Psoas muscle (tissue), 8 donors: Measurements from ENCODE around the gene RCOR1. TPM values are rescaled to one million over a fixed set of nuclear protein-coding genes. Genes with fewer than 3 reads are reported as not detected.

Experiments
- ATAC-seq, 4 donors: fragments of 200-7000 bp; cut with Tn5 transposase; one replicate each; pipeline ENCODE4 v1.9.1; 2020; ENCODE audit warnings: moderate library complexity in 3 of 4, mild to moderate bottlenecking in 2 of 4
- DNase-seq, 2 donors: peaks; one replicate each; pipeline ENCODE4 v3.0.0-alpha.2; 2020
- H3K27ac ChIP-seq: fragments of 200-600 bp; one replicate; pipeline ENCODE4 v1.8.0; 2022
- H3K27me3 ChIP-seq, 3 donors: fragments of 200-600 bp in 1 of 3; one replicate each; pipeline versions ENCODE4 v1.6.1 to v1.8.0; 2013 to 2022; ENCODE audit warnings: low read length in 2 of 3, mild to moderate bottlenecking in 2 of 3, moderate library complexity in 1 of 3; ENCODE audit not compliant: insufficient read depth in 3 of 3
- H3K36me3 ChIP-seq, 2 donors: fragments of 200-600 bp in 1 of 2; one replicate each; pipeline versions ENCODE4 v1.6.1 to v1.8.0; 2013 to 2022; ENCODE audit warnings: low read depth in 1 of 2, mild to moderate bottlenecking in 1 of 2, moderate library complexity in 1 of 2; ENCODE audit not compliant: insufficient read depth in 1 of 2
- H3K4me1 ChIP-seq: fragments of 200-600 bp; one replicate; pipeline ENCODE4 v1.8.0; 2022
- H3K4me3 ChIP-seq: fragments of 200-600 bp; one replicate; pipeline ENCODE4 v1.8.0; 2022; ENCODE audit warnings: mild to moderate bottlenecking
- H3K9me3 ChIP-seq: fragments of 200-600 bp; one replicate; pipeline ENCODE4 v1.8.0; 2022
- WGBS, 3 donors: extraction: QIAGEN DNeasy Blood & Tissue Kit; methylation state at CpG; one replicate each; pipeline versions ENCODE4 v1.1.6 to v1.1.7; 2013; 5-methylcytosine and 5-hydroxymethylcytosine counted together
- intact Hi-C, 2 donors: fragments of 100-400 bp; cut with DNase I; formaldehyde crosslinking; loops; one replicate each; pipeline versions ENCODE4 v1.11.0 to v1.14.2; 2022
- polyA plus RNA-seq, 3 donors: library from polyadenylated mRNA; stranded (reverse); fragments of 200-250 nt; gene quantifications; one replicate each; pipeline ENCODE4 v1.2.3, GENCODE V29; 2013
- total RNA-seq, 4 donors: library from RNA; stranded (reverse); fragmentation: NEBNext Ultra II Directional in 2 of 4; extraction: Animal tissue kit (Norgen Biotek cat#: 25700) in 2 of 4; gene quantifications; one replicate each; pipeline versions ENCODE4 v1.2.1 to v1.2.4, GENCODE V29; 2021 to 2023
- TF ChIP-seq, protein P1 (sequence below): fragments of 200-600 bp; IDR thresholded peaks from one replicate; pipeline ENCODE4 v1.8.0; 2022; ENCODE audit warnings: antibody characterized with exemption
- donor health status: healthy with polysubstance abuse.
- donor health status: DM: no; HTN: no; CAD: no; lungs with moderate emphysema.
- donor health status: Bipolar disorder and iron deficiency.
- donor health status: healthy.
- donor health status: DM: yes; HTN: yes; CAD: no.
- donor health status: DM: no; HTN: no; CAD: no.
- donor health status: DM: no; HTN: no; CAD: no.
- donor health status: DM: yes; HTN: yes; CAD: no.

Gene RCOR1
- total and polyA plus RNA-seq, 7 donors = 6.0 to 17.7 (median 14.3) TPM

DNA sequence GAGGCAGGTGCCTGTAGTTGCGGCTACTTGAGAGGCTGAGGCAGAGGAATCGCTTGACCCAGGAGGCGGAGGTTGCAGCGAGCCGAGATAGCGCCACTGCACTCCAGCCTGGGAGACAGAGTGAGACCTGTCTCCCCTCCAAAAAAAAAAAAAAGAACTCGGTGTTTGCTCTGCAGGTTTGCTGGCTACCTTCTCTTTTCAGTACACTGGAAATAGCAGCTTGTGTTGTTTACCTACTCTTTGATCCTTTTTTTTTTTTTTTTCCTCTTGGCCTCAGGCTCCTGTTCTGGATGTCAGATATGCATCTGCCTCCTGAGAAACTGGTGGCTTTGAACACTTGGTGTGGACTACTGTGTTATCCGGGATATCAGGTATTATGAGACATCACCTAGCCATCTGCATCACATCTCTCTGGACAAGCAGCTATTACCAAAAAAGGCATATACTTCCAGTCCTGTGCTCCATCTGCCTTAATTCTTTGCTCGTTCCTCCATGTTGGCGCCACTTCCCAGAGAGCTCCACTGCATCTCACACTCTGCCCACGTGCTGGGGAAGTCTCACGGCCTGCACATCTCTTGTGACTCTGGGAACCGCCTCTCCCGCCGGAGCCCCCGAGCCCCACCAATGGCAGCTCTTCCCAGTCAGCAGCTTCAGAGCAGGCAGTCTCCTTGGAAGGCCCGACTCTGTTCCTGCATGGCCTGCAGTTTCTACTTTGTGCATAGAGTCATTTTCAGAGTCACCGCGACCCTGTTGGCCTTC is 133.9 kb downstream of the RCOR1 start:
- H3K27me3 ChIP-seq = no peaks in the 10 kb centered on the region
- no peak for DNase-seq
- no peaks in the 10 kb centered on the region for H3K9me3 ChIP-seq
- H3K36me3 ChIP-seq = peaks cover 2 to 75% of the 10 kb centered on the region in 2 donors
- no peaks in the 10 kb centered on the region for H3K4me1 ChIP-seq
- TF ChIP-seq, protein P1, sequence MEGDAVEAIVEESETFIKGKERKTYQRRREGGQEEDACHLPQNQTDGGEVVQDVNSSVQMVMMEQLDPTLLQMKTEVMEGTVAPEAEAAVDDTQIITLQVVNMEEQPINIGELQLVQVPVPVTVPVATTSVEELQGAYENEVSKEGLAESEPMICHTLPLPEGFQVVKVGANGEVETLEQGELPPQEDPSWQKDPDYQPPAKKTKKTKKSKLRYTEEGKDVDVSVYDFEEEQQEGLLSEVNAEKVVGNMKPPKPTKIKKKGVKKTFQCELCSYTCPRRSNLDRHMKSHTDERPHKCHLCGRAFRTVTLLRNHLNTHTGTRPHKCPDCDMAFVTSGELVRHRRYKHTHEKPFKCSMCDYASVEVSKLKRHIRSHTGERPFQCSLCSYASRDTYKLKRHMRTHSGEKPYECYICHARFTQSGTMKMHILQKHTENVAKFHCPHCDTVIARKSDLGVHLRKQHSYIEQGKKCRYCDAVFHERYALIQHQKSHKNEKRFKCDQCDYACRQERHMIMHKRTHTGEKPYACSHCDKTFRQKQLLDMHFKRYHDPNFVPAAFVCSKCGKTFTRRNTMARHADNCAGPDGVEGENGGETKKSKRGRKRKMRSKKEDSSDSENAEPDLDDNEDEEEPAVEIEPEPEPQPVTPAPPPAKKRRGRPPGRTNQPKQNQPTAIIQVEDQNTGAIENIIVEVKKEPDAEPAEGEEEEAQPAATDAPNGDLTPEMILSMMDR = no peak
- H3K27ac ChIP-seq = no peak overlapping the region
- intact Hi-C loops = no loop called here
- 92 to 94% (median 93%) methylated on average over 19 of the region's 19 CpGs for WGBS, 3 donors
- no peak for ATAC-seq
- H3K4me3 ChIP-seq = no peak overlapping the region

DNA sequence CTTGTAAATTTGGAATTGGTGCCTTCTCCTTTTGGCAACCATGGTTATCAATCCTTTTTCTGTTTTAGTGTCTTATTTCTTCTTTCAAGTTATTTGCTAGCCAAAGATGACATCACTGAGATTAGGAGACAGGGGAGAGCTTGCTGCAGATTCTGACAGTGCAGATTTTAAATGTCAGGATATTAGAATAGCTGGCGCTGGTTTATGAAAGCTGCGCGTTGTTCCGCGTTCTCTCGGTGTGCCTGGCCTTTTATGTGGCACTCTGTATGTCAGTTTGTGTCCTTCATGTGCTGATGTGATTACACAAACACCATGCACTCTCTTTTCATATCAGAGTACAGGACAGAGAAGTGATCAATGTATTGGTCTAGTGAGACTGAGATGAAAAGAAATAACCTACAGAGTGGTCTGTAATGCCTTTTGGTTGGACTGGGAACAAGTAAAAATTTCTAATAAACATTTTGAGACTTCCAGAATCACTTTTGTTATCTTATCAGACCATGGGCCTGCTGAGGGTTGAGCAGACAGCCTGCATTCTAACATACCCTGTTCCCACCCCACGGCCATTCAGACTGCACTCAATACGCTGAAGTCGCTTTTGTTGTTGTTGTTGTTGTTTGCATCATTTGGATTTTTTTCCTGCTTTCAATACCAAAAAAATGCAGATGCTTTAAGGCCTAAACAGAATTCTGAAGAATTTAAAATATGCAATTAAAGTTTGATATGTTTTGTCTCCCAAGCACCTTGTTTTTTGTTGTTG is 135.1 kb downstream of the RCOR1 start:
- Histone ChIP-seq H3K27me3 (no peaks in the 10 kb centered on the region), H3K4me1 (no peaks in the 10 kb centered on the region), H3K9me3 (no peaks in the 10 kb centered on the region), H3K4me3 (no peak overlapping the region), H3K27ac (no peak overlapping the region), H3K36me3 (peaks cover 2 to 64% of the 10 kb centered on the region in 2 donors)
- 95 to 97% (median 96%) methylated on average over 9 of the region's 9 CpGs for whole genome bisulfite sequencing, 3 donors
- DNase-seq = no peak
- intact Hi-C loops = no loop called here
- ATAC-seq = no peak
- TF ChIP-seq, protein P1 = no peak

DNA sequence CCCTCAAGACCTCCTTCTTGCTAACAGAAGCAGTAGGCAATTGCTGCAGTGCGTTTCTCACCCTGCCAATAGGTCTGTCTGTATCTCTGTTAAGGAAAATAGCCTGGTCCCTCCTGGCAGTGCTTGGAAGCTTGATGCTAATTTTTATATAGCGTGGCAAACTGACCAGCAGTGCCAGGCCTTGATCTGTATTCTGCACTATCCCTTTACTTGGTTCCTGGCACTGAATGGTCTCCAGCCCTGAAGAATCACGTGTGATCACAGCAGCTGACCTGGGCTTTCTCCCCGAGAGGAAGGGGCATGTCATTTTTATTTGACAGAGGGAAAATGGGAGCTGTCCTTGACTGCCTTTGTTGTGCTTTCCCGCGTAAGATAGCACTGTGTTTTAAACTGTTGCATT is 136.1 kb downstream of the RCOR1 start:
- TF ChIP-seq, protein P1 = no peak
- Histone ChIP-seq H3K4me1 (no peaks in the 10 kb centered on the region), H3K27me3 (no peaks in the 10 kb centered on the region), H3K27ac (no peak overlapping the region), H3K4me3 (no peak overlapping the region), H3K36me3 (peaks cover 0 to 54% of the 10 kb centered on the region in 2 donors), H3K9me3 (no peaks in the 10 kb centered on the region)
- WGBS, 3 donors = 68 to 76% (median 71%) methylated on average over 6 of the region's 6 CpGs
- intact Hi-C loops = no loop called here
- ATAC-seq = no peak
- DNase-seq = no peak

DNA sequence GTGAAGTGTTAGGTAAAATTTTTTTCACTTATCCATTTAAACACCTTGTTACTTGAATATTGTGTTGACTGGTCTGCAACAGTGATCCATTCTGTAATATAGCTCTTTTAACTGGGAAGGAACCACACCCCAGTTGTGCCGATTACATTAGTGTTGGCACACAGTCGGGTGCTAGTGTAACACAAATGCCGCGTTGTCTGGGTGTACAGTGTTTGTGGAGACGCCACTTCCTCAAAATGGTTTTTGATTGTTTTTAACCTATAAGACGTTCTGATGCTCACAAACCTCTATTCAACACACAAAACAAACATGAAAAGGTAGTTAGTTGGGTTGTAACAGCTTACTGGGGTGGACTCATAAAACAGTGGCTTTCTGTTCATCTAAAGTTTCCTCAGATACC is 136.8 kb downstream of the RCOR1 start:
- H3K9me3 ChIP-seq = no peaks in the 10 kb centered on the region
- ATAC-seq (no peak), DNase-seq (no peak)
- H3K27ac ChIP-seq = no peak overlapping the region
- no peaks in the 10 kb centered on the region for H3K27me3 ChIP-seq
- H3K4me1 ChIP-seq = no peaks in the 10 kb centered on the region
- H3K4me3 ChIP-seq = no peak overlapping the region
- TF ChIP-seq, protein P1 = no peak
- 83 to 87% (median 84%) methylated on average over 6 of the region's 6 CpGs for WGBS, 3 donors
- peaks cover 0 to 50% of the 10 kb centered on the region in 2 donors for H3K36me3 ChIP-seq
- intact Hi-C loops = no loop called here
